IgD-negative memory B cell (primary cell): ENCODE results near the gene EREG. TPM values are rescaled to one million over a fixed set of nuclear protein-coding genes. Genes with fewer than 3 reads are reported as not detected.
A peak's percentile ranks its signal among the peaks of the same experiment; 100 is the strongest.

Experiments
- H3K27ac Mint-ChIP-seq, 3 donors: one replicate each; pipeline ENCODE4 v1.8.0; 2020 to 2022; ENCODE audit warnings: mild to moderate bottlenecking in 3 of 3, mixed read lengths in 3 of 3, moderate library complexity in 1 of 3
- H3K27me3 Mint-ChIP-seq: one replicate; pipeline ENCODE4 v1.8.0; 2021; ENCODE audit warnings: mixed read lengths
- H3K36me3 Mint-ChIP-seq: one replicate; pipeline ENCODE4 v1.8.0; 2020; ENCODE audit warnings: mild to moderate bottlenecking, mixed read lengths
- H3K4me1 Mint-ChIP-seq, 3 donors: one replicate each; pipeline ENCODE4 v1.8.0; 2020 to 2022; ENCODE audit warnings: mixed read lengths in 3 of 3, mild to moderate bottlenecking in 1 of 3
- H3K4me3 Mint-ChIP-seq, 4 donors: one replicate each; pipeline ENCODE4 v1.8.0; 2020 to 2022; ENCODE audit warnings: mild to moderate bottlenecking in 4 of 4, mixed read lengths in 4 of 4, moderate library complexity in 3 of 4
- H3K9me3 Mint-ChIP-seq, 3 donors: one replicate each; pipeline ENCODE4 v1.8.0; 2020 to 2021; ENCODE audit warnings: mixed read lengths in 3 of 3, mild to moderate bottlenecking in 1 of 3
- polyA plus RNA-seq: library from polyadenylated mRNA; unstranded; fragments of 300-500 nt; fragmentation: Illumina TruSeq; gene quantifications from one replicate; pipeline ENCODE4 v1.2.3, GENCODE V29; 2021

Gene EREG
- polyA plus RNA-seq, 1 donor from 2014 or later = not detected

GRCh38 chr4:74414149-74414809 lies 49.3 kb downstream of the EREG start:
- Mint-ChIP-seq H3K27me3 (peaks cover 8% of the 10 kb centered on the region), H3K9me3 (peaks cover 0 to 4% (median 1%) of the 10 kb centered on the region in 3 donors), H3K36me3 (no peaks in the 10 kb centered on the region), H3K4me1 (no peaks in the 10 kb centered on the region), H3K4me3 (no peak overlapping the region), H3K27ac (no peak overlapping the region)

GRCh38 chr4:74415602-74416300 lies 50.8 kb downstream of the EREG start:
- Mint-ChIP-seq H3K36me3 (no peaks in the 10 kb centered on the region), H3K4me3 (no peak overlapping the region), H3K4me1 (no peaks in the 10 kb centered on the region), H3K27ac (no peak overlapping the region), H3K27me3 (peaks cover 8% of the 10 kb centered on the region), H3K9me3 (peaks cover 0 to 4% (median 1%) of the 10 kb centered on the region in 3 donors)

- Mint-ChIP-seq H3K4me3 (no peak overlapping the region), H3K36me3 (no peaks in the 10 kb centered on the region), H3K27ac (peak overlapping the region in 1 of 3 donors; percentile 3), H3K9me3 (peaks cover 0 to 4% (median 1%) of the 10 kb centered on the region in 3 donors), H3K27me3 (peaks cover 7% of the 10 kb centered on the region), H3K4me1 (no peaks in the 10 kb centered on the region)
Observed at GRCh38 chr4:74418063-74418670, 53.2 kb downstream of the EREG start.

- Mint-ChIP-seq H3K9me3 (peaks cover 0 to 3% (median 0%) of the 10 kb centered on the region in 3 donors), H3K4me1 (no peaks in the 10 kb centered on the region), H3K27ac (no peak overlapping the region), H3K4me3 (no peak overlapping the region), H3K27me3 (peaks cover 3% of the 10 kb centered on the region), H3K36me3 (no peaks in the 10 kb centered on the region)
Observed at GRCh38 chr4:74420863-74421262, 55.9 kb downstream of the EREG start.

- Mint-ChIP-seq H3K36me3 (no peaks in the 10 kb centered on the region), H3K4me3 (no peak overlapping the region), H3K9me3 (peaks cover 0 to 3% (median 0%) of the 10 kb centered on the region in 3 donors), H3K27me3 (peaks cover 3% of the 10 kb centered on the region), H3K27ac (no peak overlapping the region), H3K4me1 (no peaks in the 10 kb centered on the region)
Observed at GRCh38 chr4:74423104-74423503, 58.2 kb downstream of the EREG start.

- Mint-ChIP-seq H3K9me3 (no peaks in the 10 kb centered on the region), H3K4me1 (no peaks in the 10 kb centered on the region), H3K36me3 (no peaks in the 10 kb centered on the region), H3K27ac (no peak overlapping the region), H3K27me3 (no peaks in the 10 kb centered on the region), H3K4me3 (no peak overlapping the region)
Observed at GRCh38 chr4:74424111-74424510, 59.2 kb downstream of the EREG start.

GRCh38 chr4:74426101-74426500 lies 61.2 kb downstream of the EREG start:
- H3K27ac Mint-ChIP-seq = no peak overlapping the region
- no peaks in the 10 kb centered on the region for H3K27me3 Mint-ChIP-seq
- no peaks in the 10 kb centered on the region for H3K36me3 Mint-ChIP-seq
- no peaks in the 10 kb centered on the region for H3K4me1 Mint-ChIP-seq
- no peaks in the 10 kb centered on the region for H3K9me3 Mint-ChIP-seq
- no peak overlapping the region for H3K4me3 Mint-ChIP-seq

GRCh38 chr4:74428276-74428675 lies 63.3 kb downstream of the EREG start:
- Mint-ChIP-seq H3K27ac (no peak overlapping the region), H3K27me3 (peaks cover 4% of the 10 kb centered on the region), H3K4me3 (no peak overlapping the region), H3K9me3 (no peaks in the 10 kb centered on the region), H3K36me3 (no peaks in the 10 kb centered on the region), H3K4me1 (no peaks in the 10 kb centered on the region)

- H3K4me3 Mint-ChIP-seq = peak overlapping the region in 1 of 4 donors; percentile 17
- peaks cover 0 to 2% (median 0%) of the 10 kb centered on the region in 3 donors for H3K9me3 Mint-ChIP-seq
- H3K36me3 Mint-ChIP-seq = no peaks in the 10 kb centered on the region
- H3K27ac Mint-ChIP-seq = no peak overlapping the region
- peaks cover 4% of the 10 kb centered on the region for H3K27me3 Mint-ChIP-seq
- H3K4me1 Mint-ChIP-seq = peaks cover 0 to 4% (median 0%) of the 10 kb centered on the region in 3 donors
Observed at GRCh38 chr4:74431113-74431826, 66.3 kb downstream of the EREG start.

- Mint-ChIP-seq H3K4me3 (no peak overlapping the region), H3K9me3 (peaks cover 0 to 2% (median 0%) of the 10 kb centered on the region in 3 donors), H3K4me1 (peaks cover 0 to 4% (median 0%) of the 10 kb centered on the region in 3 donors), H3K27ac (no peak overlapping the region), H3K36me3 (peaks cover 2% of the 10 kb centered on the region), H3K27me3 (peaks cover 6% of the 10 kb centered on the region)
Observed at GRCh38 chr4:74433043-74433442, 68.1 kb downstream of the EREG start.

- Mint-ChIP-seq H3K4me3 (no peak overlapping the region), H3K36me3 (peaks cover 2% of the 10 kb centered on the region), H3K27me3 (peaks cover 6% of the 10 kb centered on the region), H3K9me3 (peaks cover 0 to 2% (median 0%) of the 10 kb centered on the region in 3 donors), H3K27ac (no peak overlapping the region), H3K4me1 (peaks cover 0 to 4% (median 0%) of the 10 kb centered on the region in 3 donors)
Observed at GRCh38 chr4:74433541-74434172, 68.7 kb downstream of the EREG start.

- Mint-ChIP-seq H3K36me3 (peaks cover 2% of the 10 kb centered on the region), H3K4me3 (no peak overlapping the region), H3K9me3 (peaks cover 0 to 2% (median 0%) of the 10 kb centered on the region in 3 donors), H3K27ac (no peak overlapping the region), H3K4me1 (peaks cover 0 to 6% (median 0%) of the 10 kb centered on the region in 3 donors), H3K27me3 (peaks cover 6% of the 10 kb centered on the region)
Observed at GRCh38 chr4:74435296-74435695, 70.4 kb downstream of the EREG start.

- Mint-ChIP-seq H3K27ac (no peak overlapping the region), H3K9me3 (peaks cover 0 to 2% (median 0%) of the 10 kb centered on the region in 3 donors), H3K27me3 (peaks cover 2% of the 10 kb centered on the region), H3K4me3 (no peak overlapping the region), H3K36me3 (peaks cover 2% of the 10 kb centered on the region), H3K4me1 (peaks cover 0 to 6% (median 0%) of the 10 kb centered on the region in 3 donors)
Observed at GRCh38 chr4:74437866-74438265, 72.9 kb downstream of the EREG start.
